Measurements from ENCODE around the gene ENSA. TPM values are rescaled to one million over a fixed set of nuclear protein-coding genes. Genes with fewer than 3 reads are reported as not detected.

The ENSA gene
- total RNA-seq, 1 experiment from 2014 or later = 254 TPM

- Mint-ChIP-seq H3K9me3 (no peaks in the 10 kb centered on the region), H3K4me1 (peaks cover 40% of the 10 kb centered on the region), H3K27me3 (ENCODE audit: low read depth) (no peaks in the 10 kb centered on the region; the same call in 1 of the 2 replicates), H3K27ac (peak within 1 kb of the TSS; percentile 100), H3K36me3 (peaks cover 47% of the 10 kb centered on the region), H3K4me3 (peak within 1 kb of the TSS; percentile 92)
- DNase-seq (ENCODE audit: low spot score) (peak; percentile 89), ATAC-seq (peak; percentile 88)
- ChIA-PET POLR2A (interaction anchor here (0.6 to 9.4 kb wide), 26 partner anchors 8 to 472 kb away, joined by 3 to 188 read pairs (median 4); partner anchors contain the start of genes CTSK, ENSA, FALEC and GOLPH3L), CTCF (interaction anchor here (0.6 to 2.6 kb wide), 15 partner anchors 9 to 427 kb away, joined by 3 to 59 read pairs (median 6); partner anchors contain the start of genes ENSA, FALEC and MINDY1)
- peak; percentile 22 for TF ChIP-seq ETV6 (CRISPR knock-in tag; IDR thresholded peaks at IDR 0.05)
- no peak for TF ChIP-seq NR2C2 (CRISPR knock-in tag; IDR thresholded peaks at IDR 0.05)
- no peak for TF ChIP-seq ERG (CRISPR knock-in tag; IDR thresholded peaks at IDR 0.05)
- TF ChIP-seq MAX (CRISPR knock-in tag; IDR thresholded peaks at IDR 0.05) = peak; percentile 49; the same call in 1 of the 2 replicates
- TF ChIP-seq FOXP1 (CRISPR knock-in tag; IDR thresholded peaks at IDR 0.05; ENCODE audit: borderline replicate concordance) = peak; percentile 70
- no peak for TF ChIP-seq GRHL2 (CRISPR knock-in tag; IDR thresholded peaks at IDR 0.05; ENCODE audit: insufficient replicate concordance, severe bottlenecking)
- TF ChIP-seq CREM (CRISPR knock-in tag; IDR thresholded peaks at IDR 0.05) = no peak
- no peak for TF ChIP-seq ZNF396 (CRISPR knock-in tag; IDR thresholded peaks at IDR 0.05; ENCODE audit: borderline replicate concordance)
- no peak for TF ChIP-seq ESRRA (CRISPR knock-in tag; IDR thresholded peaks at IDR 0.05; ENCODE audit: borderline replicate concordance)
- TF ChIP-seq IRF2 (CRISPR knock-in tag; IDR thresholded peaks at IDR 0.05; ENCODE audit: borderline replicate concordance, low read depth) = no peak
- no peak for TF ChIP-seq ZNF121 (CRISPR knock-in tag; IDR thresholded peaks at IDR 0.05)
- TF ChIP-seq ZNF219 (CRISPR knock-in tag; IDR thresholded peaks at IDR 0.05; ENCODE audit: borderline replicate concordance) = no peak
- TF ChIP-seq ZNF671 (CRISPR knock-in tag; IDR thresholded peaks at IDR 0.05) = peak; percentile 52; the same call in 1 of the 2 replicates
- no peak for TF ChIP-seq FOXJ3 (CRISPR knock-in tag; IDR thresholded peaks at IDR 0.05; ENCODE audit: borderline replicate concordance)
- TF ChIP-seq, protein P1, sequence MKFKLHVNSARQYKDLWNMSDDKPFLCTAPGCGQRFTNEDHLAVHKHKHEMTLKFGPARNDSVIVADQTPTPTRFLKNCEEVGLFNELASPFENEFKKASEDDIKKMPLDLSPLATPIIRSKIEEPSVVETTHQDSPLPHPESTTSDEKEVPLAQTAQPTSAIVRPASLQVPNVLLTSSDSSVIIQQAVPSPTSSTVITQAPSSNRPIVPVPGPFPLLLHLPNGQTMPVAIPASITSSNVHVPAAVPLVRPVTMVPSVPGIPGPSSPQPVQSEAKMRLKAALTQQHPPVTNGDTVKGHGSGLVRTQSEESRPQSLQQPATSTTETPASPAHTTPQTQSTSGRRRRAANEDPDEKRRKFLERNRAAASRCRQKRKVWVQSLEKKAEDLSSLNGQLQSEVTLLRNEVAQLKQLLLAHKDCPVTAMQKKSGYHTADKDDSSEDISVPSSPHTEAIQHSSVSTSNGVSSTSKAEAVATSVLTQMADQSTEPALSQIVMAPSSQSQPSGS (CRISPR knock-in tag; IDR thresholded peaks at IDR 0.05; ENCODE audit: borderline replicate concordance, low read depth) = no peak
- no peak for TF ChIP-seq PRRX2 (CRISPR knock-in tag; IDR thresholded peaks at IDR 0.05)
- TF ChIP-seq ZNF138 (CRISPR knock-in tag; conservative IDR thresholded peaks at IDR 0.05) = no peak
- TF ChIP-seq HMGXB4 (CRISPR knock-in tag; IDR thresholded peaks at IDR 0.05) = peak; percentile 79
- TF ChIP-seq CBFB (CRISPR knock-in tag; IDR thresholded peaks at IDR 0.05; ENCODE audit: low read depth) = no peak
- TF ChIP-seq MXD4 (CRISPR knock-in tag; IDR thresholded peaks at IDR 0.05; ENCODE audit: borderline replicate concordance) = no peak
- TF ChIP-seq GABPB1 (CRISPR knock-in tag; IDR thresholded peaks at IDR 0.05) = peak; percentile 64; the same call in 1 of the 2 replicates
- TF ChIP-seq ARID4B (CRISPR knock-in tag; IDR thresholded peaks at IDR 0.05; ENCODE audit: borderline replicate concordance) = peak; percentile 36
- TF ChIP-seq ZNF423 (CRISPR knock-in tag; IDR thresholded peaks at IDR 0.05) = peak; percentile 37
- no peak for TF ChIP-seq OVOL2 (CRISPR knock-in tag; IDR thresholded peaks at IDR 0.05; ENCODE audit: borderline replicate concordance)
- TF ChIP-seq KAT7 (CRISPR knock-in tag; IDR thresholded peaks at IDR 0.05; ENCODE audit: borderline replicate concordance) = no peak
- TF ChIP-seq GTF2I (CRISPR knock-in tag; conservative IDR thresholded peaks at IDR 0.05) = no peak
- peak; percentile 55; the same call in 1 of the 2 replicates for TF ChIP-seq E2F5 (CRISPR knock-in tag; IDR thresholded peaks at IDR 0.05)
Measured at GRCh38 chr1:150579110-150579944, 50.1 kb downstream of the ENSA start, which contains the start of gene MCL1. MCL1 (minus strand) TSS chr1:150579610; CDS start chr1:150579530, 80 bp downstream.

Data from WTC11 (cell line).